B cell (primary cell): ENCODE measurements around the gene GALNT17. TPM values are rescaled to one million over a fixed set of nuclear protein-coding genes. Genes with fewer than 3 reads are reported as not detected.

ENCODE experiments used
- ATAC-seq: fragments of 200-7000 bp; cut with Tn5 transposase; one replicate; pipeline ENCODE4 v1.10.0; 2021; ENCODE audit warnings: low read depth, mild to moderate bottlenecking, moderate number of reproducible peaks, moderate library complexity
- CTCF ChIA-PET: fragments of 350-600 bp; sonication (Branson Sonifier 250); formaldehyde crosslinking; loops from one replicate; lab custom pipeline; 2021; ENCODE audit warnings: antibody characterized with exemption, inconsistent platforms; lab: Charles Lee
- POLR2A ChIA-PET: fragments of 350-600 bp; sonication (Branson Sonifier 250); formaldehyde crosslinking; loops from one replicate; lab custom pipeline; 2021; ENCODE audit warnings: antibody characterized with exemption; lab: Charles Lee
- DNase-seq: peaks from one replicate; pipeline ENCODE4 v3.0.0; 2013
- H2AFZ ChIP-seq: 2 replicates; pipeline ENCODE4 v1.6.1; 2012; ENCODE audit warnings: mild to moderate bottlenecking, low read depth, low read length; ENCODE audit not compliant: insufficient read depth, poor library complexity, severe bottlenecking
- H3K27ac ChIP-seq, 2 donors: 1 replicate in 1 of 2; 2 replicates in 1 of 2; pipeline ENCODE4 v1.5.1; 2012 to 2013; ENCODE audit warnings: low read length in 2 of 2, mild to moderate bottlenecking in 2 of 2, moderate library complexity in 1 of 2
- H3K27me3 ChIP-seq, 4 experiments: fragments of 200-600 bp in 1 of 4; sonication (generic) in 1 of 4; replicated peaks in 1 of 4; 1 replicate in 2 of 4; 2 replicates in 2 of 4; pipeline versions ENCODE4 v1.6.1 to v1.7.0; 2013 to 2016; ENCODE audit warnings: low read length in 3 of 4, mild to moderate bottlenecking in 2 of 4, mixed read lengths in 1 of 4, moderate library complexity in 1 of 4; ENCODE audit not compliant: insufficient read depth in 4 of 4, control insufficient read depth in 3 of 4; ENCODE audit errors: control extremely low read depth in 1 of 4
- H3K36me3 ChIP-seq, 2 experiments: replicated peaks in 1 of 2; 1 replicate in 1 of 2; 2 replicates in 1 of 2; pipeline versions ENCODE4 v1.6.1 to v1.7.1; 2013; ENCODE audit warnings: low read length in 1 of 2; ENCODE audit not compliant: insufficient read depth in 2 of 2, control insufficient read depth in 1 of 2; ENCODE audit errors: control extremely low read depth in 1 of 2, extremely low read depth in 1 of 2
- H3K4me1 ChIP-seq, 2 donors: fragments of 200-600 bp in 1 of 2; sonication (generic) in 1 of 2; 1 replicate in 1 of 2; 2 replicates in 1 of 2; pipeline versions ENCODE4 v1.5.1 to v1.6.1; 2013 to 2017; ENCODE audit warnings: low read length in 2 of 2; ENCODE audit not compliant: control insufficient read depth in 2 of 2, insufficient read depth in 2 of 2
- H3K4me2 ChIP-seq: replicated peaks from 2 replicates; pipeline ENCODE3; 2012; ENCODE audit warnings: mild to moderate bottlenecking, low read depth, low read length; ENCODE audit not compliant: poor library complexity, severe bottlenecking
- H3K4me3 ChIP-seq, 5 experiments: fragments of 200-600 bp in 1 of 5; sonication (generic) in 1 of 5; 1 replicate in 3 of 5; 2 replicates in 2 of 5; pipeline versions ENCODE4 v1.5.1 to v1.7.0; 2011 to 2016; ENCODE audit warnings: low read length in 4 of 5, mild to moderate bottlenecking in 4 of 5, low read depth in 2 of 5, control low read depth in 1 of 5, moderate library complexity in 1 of 5; ENCODE audit not compliant: insufficient read depth in 1 of 5; ENCODE audit errors: control extremely low read depth in 1 of 5, extremely low read depth in 1 of 5
- H3K79me2 ChIP-seq: fragments of 200-600 bp; sonication (generic); one replicate; pipeline ENCODE4 v1.6.0; 2016; ENCODE audit warnings: low read length; ENCODE audit not compliant: control insufficient read depth, insufficient read depth
- H3K9ac ChIP-seq: fragments of 200-600 bp; sonication (generic); 2 replicates; pipeline ENCODE4 v1.6.1; 2017; ENCODE audit warnings: mild to moderate bottlenecking, low read length, moderate library complexity
- H3K9me3 ChIP-seq, 3 donors: one replicate each; pipeline versions ENCODE4 v1.6.1 to v1.7.1; 2013; ENCODE audit warnings: low read length in 2 of 3; ENCODE audit not compliant: control insufficient read depth in 2 of 3, insufficient read depth in 1 of 3; ENCODE audit errors: control extremely low read depth in 1 of 3
- H4K20me1 ChIP-seq: 2 replicates; pipeline ENCODE4 v1.6.0; 2012; ENCODE audit warnings: mild to moderate bottlenecking, low read length; ENCODE audit not compliant: insufficient read depth, control insufficient read depth, poor library complexity, severe bottlenecking
- H3K27ac Mint-ChIP-seq: one replicate; pipeline ENCODE4 v1.8.0; 2021; ENCODE audit warnings: mixed read lengths
- H3K27me3 Mint-ChIP-seq: one replicate; pipeline ENCODE4 v1.8.0; 2021; ENCODE audit warnings: mixed read lengths
- H3K4me1 Mint-ChIP-seq: one replicate; pipeline ENCODE4 v1.8.0; 2021; ENCODE audit warnings: mixed read lengths
- H3K4me3 Mint-ChIP-seq: one replicate; pipeline ENCODE4 v1.8.0; 2021; ENCODE audit warnings: mixed read lengths
- H3K9me3 Mint-ChIP-seq: one replicate; pipeline ENCODE4 v1.8.0; 2022; ENCODE audit warnings: mixed read lengths; ENCODE audit not compliant: insufficient read depth
- EZH2 ChIP-seq: IDR thresholded peaks from 2 replicates; pipeline ENCODE4 v1.6.1; 2012; ENCODE audit warnings: borderline replicate concordance, low read depth, mild to moderate bottlenecking, moderate library complexity, low read length; ENCODE audit not compliant: insufficient read depth, poor library complexity, severe bottlenecking
- WGBS: methylation state at CpG from one replicate; pipeline ENCODE4 v1.1.5; 2013; ENCODE audit warnings: missing lambda C conversion rate; ENCODE audit not compliant: insufficient coverage; 5-methylcytosine and 5-hydroxymethylcytosine counted together
- intact Hi-C: fragments of 100-400 bp; cut with micrococcal nuclease; formaldehyde crosslinking; loops from one replicate; pipeline ENCODE4 v1.10.0; 2022
- polyA plus RNA-seq: library from polyadenylated mRNA; depleted of rRNA; stranded (reverse); fragments of >200 nt; gene quantifications from 2 replicates; pipeline ENCODE4 v1.2.3, GENCODE V29; 2012
- total RNA-seq, 2 donors: library from RNA; stranded (reverse); fragments of 120-200 nt in 1 of 2; gene quantifications; 1 replicate in 1 of 2; 2 replicates in 1 of 2; pipeline versions ENCODE4 v1.2.3 to v1.2.4, GENCODE V29; 2013 to 2022
- TF ChIP-seq, protein P1 (sequence below): fragments of 200-600 bp; IDR thresholded peaks from one replicate; pipeline ENCODE4 v1.8.0; 2022; ENCODE audit warnings: antibody characterized with exemption, mild to moderate bottlenecking

GALNT17 gene
- total and polyA plus RNA-seq, 2 donors (not counting 1 experiment from before 2014, with no cell fraction given) = not detected

DNA sequence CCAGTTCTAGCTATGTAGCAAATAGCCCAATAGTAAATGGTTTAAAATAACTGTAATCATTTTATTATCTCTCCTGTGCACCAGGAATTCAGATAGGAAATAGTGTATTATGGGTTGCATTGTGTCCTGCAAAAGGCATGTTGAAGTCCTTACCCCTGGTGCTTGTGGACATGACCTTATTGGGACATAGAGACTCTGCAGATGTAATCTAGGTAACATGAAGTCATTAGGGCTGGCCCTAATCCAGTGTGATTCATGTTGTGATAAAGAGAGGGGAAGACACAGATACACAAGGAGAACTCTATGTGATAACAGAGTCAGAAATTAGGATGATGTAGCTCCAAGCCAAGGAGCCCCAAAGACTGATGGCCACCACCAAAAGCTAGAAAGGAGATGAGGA, 462.8 kb downstream of the GALNT17 start:
- no peaks in the 10 kb centered on the region for H3K79me2 ChIP-seq
- H3K27me3 ChIP-seq = no peaks in the 10 kb centered on the region
- POLR2A ChIA-PET = no interaction called here
- no peak overlapping the region for H3K4me3 ChIP-seq
- no peak for TF ChIP-seq EZH2
- TF ChIP-seq, protein P1, sequence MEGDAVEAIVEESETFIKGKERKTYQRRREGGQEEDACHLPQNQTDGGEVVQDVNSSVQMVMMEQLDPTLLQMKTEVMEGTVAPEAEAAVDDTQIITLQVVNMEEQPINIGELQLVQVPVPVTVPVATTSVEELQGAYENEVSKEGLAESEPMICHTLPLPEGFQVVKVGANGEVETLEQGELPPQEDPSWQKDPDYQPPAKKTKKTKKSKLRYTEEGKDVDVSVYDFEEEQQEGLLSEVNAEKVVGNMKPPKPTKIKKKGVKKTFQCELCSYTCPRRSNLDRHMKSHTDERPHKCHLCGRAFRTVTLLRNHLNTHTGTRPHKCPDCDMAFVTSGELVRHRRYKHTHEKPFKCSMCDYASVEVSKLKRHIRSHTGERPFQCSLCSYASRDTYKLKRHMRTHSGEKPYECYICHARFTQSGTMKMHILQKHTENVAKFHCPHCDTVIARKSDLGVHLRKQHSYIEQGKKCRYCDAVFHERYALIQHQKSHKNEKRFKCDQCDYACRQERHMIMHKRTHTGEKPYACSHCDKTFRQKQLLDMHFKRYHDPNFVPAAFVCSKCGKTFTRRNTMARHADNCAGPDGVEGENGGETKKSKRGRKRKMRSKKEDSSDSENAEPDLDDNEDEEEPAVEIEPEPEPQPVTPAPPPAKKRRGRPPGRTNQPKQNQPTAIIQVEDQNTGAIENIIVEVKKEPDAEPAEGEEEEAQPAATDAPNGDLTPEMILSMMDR = no peak
- H3K4me2 ChIP-seq = no peak overlapping the region
- intact Hi-C loops = no loop called here
- ATAC-seq (no peak), DNase-seq (no peak)
- H3K9ac ChIP-seq = no peak overlapping the region
- CTCF ChIA-PET = no interaction called here
- no peak overlapping the region for H2AFZ ChIP-seq
- peaks cover 7% of the 10 kb centered on the region for H3K9me3 Mint-ChIP-seq
- H3K4me3 Mint-ChIP-seq = no peak overlapping the region
- no peaks in the 10 kb centered on the region for H3K36me3 ChIP-seq
- H3K27ac ChIP-seq = no peak overlapping the region
- H3K9me3 ChIP-seq = peaks cover 0 to 28% (median 0%) of the 10 kb centered on the region in 3 donors
- no peaks in the 10 kb centered on the region for H3K4me1 Mint-ChIP-seq
- H3K27me3 Mint-ChIP-seq = no peaks in the 10 kb centered on the region
- H3K4me1 ChIP-seq = no peaks in the 10 kb centered on the region
- H4K20me1 ChIP-seq = no peaks in the 10 kb centered on the region
- H3K27ac Mint-ChIP-seq = no peak overlapping the region

GRCh38 chr7:71595176-71595575, 463.2 kb downstream of the GALNT17 start:
- Mint-ChIP-seq H3K9me3 (peaks cover 7% of the 10 kb centered on the region), H3K4me3 (no peak overlapping the region), H3K27me3 (no peaks in the 10 kb centered on the region), H3K27ac (no peak overlapping the region), H3K4me1 (no peaks in the 10 kb centered on the region)
- Histone ChIP-seq H3K4me2 (no peak overlapping the region), H3K36me3 (no peaks in the 10 kb centered on the region), H3K27me3 (no peaks in the 10 kb centered on the region), H4K20me1 (no peaks in the 10 kb centered on the region), H3K9me3 (peaks cover 0 to 28% (median 0%) of the 10 kb centered on the region in 3 donors), H3K27ac (no peak overlapping the region), H3K9ac (no peak overlapping the region), H3K79me2 (no peaks in the 10 kb centered on the region), H2AFZ (no peak overlapping the region), H3K4me1 (no peaks in the 10 kb centered on the region), H3K4me3 (no peak overlapping the region)
- WGBS = no CpG with 5 or more reads among the region's 3 CpGs
- no peak for TF ChIP-seq EZH2
- TF ChIP-seq, protein P1 = no peak
- no peak for ATAC-seq
- ChIA-PET CTCF (no interaction called here), POLR2A (no interaction called here)
- intact Hi-C loops = no loop called here
- DNase-seq = no peak
